LNCaP clone FGC (cell line): ENCODE results near the gene VEGFA.

Experiments used
- DNase-seq: peaks from one replicate; pipeline ENCODE4 v3.0.0-alpha.2; 2011; ENCODE audit warnings: low read depth
- H3K4me3 ChIP-seq: 2 replicates; pipeline ENCODE4 v1.5.1; 2011; ENCODE audit warnings: mild to moderate bottlenecking, low read depth, low read length, control low read depth
- TF ChIP-seq, protein P1 (sequence below): IDR thresholded peaks from 2 replicates; pipeline ENCODE4 v1.5.1; 2012; ENCODE audit warnings: mild to moderate bottlenecking; ENCODE audit not compliant: control insufficient read depth, insufficient read depth; ENCODE audit errors: extremely low read depth

The VEGFA gene

DNA sequence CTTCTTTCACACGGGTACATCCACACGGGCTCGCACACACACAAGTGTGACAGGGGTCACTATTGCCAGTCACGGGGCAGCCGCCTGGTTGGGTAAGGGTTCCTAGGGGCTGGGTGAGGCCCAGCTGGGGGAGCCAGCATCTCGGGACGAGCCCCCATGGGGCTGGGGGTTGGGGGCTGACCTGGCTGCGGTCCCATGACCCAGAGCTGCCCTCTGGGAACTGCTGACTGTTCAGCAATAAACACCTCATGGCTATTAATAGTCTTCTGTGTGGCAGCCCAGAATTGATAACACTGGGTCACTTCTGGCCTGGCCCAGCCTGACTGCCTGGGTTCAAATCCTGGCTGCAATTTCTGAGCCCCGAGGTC is 23.8 kb downstream of the VEGFA start:
- no peak for DNase-seq
- H3K4me3 ChIP-seq: no peak overlapping the region
- TF ChIP-seq, protein P1, sequence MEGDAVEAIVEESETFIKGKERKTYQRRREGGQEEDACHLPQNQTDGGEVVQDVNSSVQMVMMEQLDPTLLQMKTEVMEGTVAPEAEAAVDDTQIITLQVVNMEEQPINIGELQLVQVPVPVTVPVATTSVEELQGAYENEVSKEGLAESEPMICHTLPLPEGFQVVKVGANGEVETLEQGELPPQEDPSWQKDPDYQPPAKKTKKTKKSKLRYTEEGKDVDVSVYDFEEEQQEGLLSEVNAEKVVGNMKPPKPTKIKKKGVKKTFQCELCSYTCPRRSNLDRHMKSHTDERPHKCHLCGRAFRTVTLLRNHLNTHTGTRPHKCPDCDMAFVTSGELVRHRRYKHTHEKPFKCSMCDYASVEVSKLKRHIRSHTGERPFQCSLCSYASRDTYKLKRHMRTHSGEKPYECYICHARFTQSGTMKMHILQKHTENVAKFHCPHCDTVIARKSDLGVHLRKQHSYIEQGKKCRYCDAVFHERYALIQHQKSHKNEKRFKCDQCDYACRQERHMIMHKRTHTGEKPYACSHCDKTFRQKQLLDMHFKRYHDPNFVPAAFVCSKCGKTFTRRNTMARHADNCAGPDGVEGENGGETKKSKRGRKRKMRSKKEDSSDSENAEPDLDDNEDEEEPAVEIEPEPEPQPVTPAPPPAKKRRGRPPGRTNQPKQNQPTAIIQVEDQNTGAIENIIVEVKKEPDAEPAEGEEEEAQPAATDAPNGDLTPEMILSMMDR: no peak

DNA sequence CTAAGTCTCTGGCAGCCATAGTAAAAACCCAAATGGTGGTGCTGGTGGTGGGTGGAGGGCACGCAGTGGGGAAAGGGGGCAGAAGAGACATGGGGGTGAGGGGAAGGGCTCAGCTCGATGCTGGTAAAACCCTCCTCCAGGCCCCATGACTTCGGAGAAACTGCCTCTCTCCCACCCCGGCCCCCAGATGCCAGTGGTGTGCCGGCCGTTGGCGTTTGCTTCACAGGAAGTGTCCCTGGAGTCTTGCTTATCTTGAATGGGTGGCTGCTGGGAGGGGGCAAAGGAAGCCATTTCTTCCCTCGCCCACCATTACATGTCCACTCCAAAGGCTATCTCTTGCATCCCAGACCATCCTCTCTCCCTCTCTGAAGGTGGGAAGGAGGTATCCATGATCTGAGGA is 25.4 kb downstream of the VEGFA start:
- H3K4me3 ChIP-seq: no peak overlapping the region
- TF ChIP-seq, protein P1: no peak
- DNase-seq: no peak

DNA sequence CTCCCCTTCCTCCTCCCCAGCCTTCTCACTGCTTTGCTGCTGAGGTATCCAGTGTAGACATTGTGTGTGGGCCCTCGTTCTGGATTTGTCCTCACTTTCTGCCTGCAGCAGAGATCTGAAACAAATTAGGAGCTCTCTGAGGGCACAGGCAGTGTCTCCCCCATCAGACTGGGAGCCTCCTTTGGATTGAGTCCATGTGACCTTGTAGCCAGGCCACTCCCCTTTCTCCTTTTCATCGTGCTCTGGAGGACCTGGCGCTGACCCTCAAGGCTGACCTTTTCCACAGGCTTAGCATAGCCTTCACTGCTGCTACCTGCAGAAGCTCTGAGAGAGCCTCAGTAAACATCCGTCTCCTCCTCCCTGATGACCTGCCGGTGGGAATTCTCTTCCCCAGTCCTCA is 26.2 kb downstream of the VEGFA start:
- TF ChIP-seq, protein P1: no peak
- no peak for DNase-seq
- no peak overlapping the region for H3K4me3 ChIP-seq

DNA sequence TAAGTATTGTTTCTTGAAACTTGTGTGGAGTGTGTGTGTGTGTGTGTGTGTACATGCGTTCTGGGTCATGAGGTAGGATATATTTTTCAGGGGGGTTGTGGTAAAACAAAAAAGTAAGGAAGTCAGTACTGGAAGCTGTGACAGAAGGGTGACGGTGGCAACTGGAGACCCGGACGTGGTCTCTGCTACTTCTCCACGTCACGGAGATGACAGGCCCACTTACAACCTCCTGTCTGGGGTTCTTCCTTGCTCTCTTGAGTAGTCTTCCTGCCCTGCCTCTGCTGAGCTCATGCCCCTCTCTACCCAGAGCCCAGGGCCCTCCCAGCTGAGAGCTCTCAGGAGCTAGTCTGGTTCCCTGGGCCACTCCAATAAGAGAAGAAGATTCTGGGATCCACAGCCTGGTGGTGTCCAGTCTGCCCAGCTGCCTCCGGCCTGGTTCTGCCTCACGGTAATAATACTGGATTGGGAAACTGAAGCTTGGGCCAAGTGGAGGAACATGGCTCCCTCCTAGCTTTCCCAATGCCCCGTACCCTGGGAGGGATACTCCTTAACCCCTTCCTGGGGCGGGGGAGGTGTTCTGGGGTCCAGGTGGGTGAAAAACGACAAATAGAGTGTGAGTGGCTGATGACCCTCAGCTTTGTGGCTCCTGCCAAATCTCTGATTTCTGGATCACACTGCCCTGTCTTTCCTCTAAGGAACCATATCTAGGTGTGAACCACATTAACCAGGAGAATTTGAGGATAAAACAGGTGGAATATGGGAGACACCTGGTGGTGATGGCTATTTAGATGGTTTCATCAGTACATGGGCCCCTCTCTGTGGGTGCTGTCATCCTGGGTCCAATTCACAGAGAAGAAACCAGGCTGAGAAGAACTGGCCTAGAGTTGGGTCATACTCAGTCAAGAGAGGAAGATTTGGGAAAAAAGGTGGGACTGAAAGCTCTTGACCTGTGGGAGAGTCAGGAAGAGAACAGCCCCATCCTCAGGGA is 27.2 kb downstream of the VEGFA start:
- no peak for DNase-seq
- H3K4me3 ChIP-seq: no peak overlapping the region
- TF ChIP-seq, protein P1: no peak

DNA sequence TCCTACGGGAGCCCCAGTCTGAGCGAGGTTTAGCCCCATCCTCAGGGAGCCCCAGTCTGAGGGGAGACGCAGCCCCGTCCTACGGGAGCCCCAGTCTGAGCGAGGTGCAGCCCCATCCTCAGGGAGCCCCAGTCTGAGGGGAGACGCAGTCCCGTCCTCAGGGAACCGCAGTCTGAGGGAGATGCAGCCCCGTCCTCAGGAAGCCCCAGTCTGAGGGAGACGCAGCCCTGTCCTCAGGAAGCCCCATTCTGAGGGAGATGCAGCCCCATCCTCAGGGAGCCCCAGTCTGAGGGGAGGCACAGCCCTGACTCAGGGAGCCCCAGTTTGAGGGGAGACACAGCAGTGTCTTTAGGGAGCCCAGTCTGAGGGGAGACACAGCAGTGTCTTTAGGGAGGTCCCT is 27.9 kb downstream of the VEGFA start:
- H3K4me3 ChIP-seq: no peak overlapping the region
- no peak for DNase-seq
- TF ChIP-seq, protein P1: no peak

DNA sequence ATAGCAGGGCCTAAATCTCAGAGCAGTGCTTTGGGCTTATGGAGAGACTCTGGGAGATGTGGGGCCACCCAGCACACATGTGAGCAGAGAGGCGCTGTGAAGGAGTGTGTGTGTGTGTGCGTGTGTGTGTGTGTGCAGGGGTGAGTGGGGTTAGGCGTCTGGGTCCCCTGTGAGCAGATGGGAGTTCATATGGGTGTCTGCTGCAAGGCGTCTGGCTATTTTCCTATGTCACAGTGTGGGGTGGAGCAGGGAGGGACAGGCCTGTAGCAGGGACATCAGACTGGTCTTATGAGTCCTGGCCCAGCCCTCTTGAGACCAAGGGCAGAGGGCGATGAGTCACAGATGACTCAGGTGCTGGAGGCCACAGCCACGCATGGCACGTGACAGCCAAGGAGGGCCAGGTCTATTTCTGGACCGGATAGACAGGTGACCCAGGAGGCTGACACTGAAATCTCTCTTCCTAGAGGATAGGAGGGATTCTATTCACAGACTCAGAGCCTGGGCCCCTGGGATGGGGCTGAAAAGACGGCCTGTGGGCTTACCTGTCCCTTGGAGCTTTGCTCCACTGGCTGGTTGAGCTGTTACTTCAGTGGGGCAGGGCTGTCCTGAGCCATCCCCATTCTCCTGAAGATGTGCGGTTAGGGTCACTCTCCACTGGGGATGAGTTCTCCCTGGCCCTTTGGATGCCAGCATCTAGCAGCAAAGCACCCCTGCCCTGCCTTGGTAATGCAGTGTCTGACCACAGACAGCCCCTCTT is 28.9 kb downstream of the VEGFA start:
- no peak overlapping the region for H3K4me3 ChIP-seq
- TF ChIP-seq, protein P1: no peak
- DNase-seq: peak; percentile 98
